ENCODE measurements around the gene COLEC11. TPM values are rescaled to one million over a fixed set of nuclear protein-coding genes. Genes with fewer than 3 reads are reported as not detected.
"Not testable (repeated sequence)": the region's sequence is repeated elsewhere in the genome, so short reads cannot be mapped to it uniquely, and the experiment has no call there.

COLEC11 gene
- total RNA-seq, 2 experiments from 2014 or later = 1.7 TPM; not detected in 1

DNA sequence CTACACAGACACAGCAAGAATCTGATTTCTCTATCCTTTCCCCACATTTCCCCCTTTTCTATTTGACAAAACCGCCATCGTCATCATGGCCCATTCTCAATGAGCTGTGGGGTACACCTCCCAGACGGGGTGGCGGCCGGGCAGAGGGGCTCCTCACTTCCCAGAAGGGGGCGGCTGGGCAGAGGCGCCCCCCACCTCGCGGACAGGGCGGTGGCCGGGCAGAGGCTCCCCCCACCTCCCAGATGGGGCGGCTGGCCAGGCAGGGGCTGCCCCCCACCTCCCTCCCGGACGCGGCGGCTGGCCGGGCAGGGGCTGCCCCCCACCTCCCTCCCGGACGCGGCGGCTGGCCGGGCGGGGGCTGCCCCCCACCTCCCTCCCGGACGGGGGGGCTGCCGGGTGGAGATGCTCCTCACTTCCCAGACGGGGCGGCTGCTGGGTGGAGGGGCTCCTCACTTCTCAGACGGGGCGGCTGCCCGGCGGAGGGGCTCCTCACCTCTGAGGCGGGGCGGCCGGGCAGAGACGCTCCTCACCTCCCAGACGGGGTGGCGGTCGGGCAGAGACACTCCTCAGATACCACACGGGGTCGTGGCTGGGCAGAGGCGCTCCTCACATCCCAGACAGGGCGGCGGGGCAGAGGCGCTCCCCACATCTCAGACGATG, 20.8 kb downstream of the COLEC11 start:
- POLR2A ChIA-PET; DNase-seq (ENCODE audit: low spot score); H3K79me2 ChIP-seq (ENCODE audit: insufficient read depth, low read depth, low read length); H3K9me2 ChIP-seq (ENCODE audit: insufficient read depth, low read length); H3K36me3 ChIP-seq (ENCODE audit: insufficient read depth, low read length); H4K20me1 ChIP-seq (ENCODE audit: insufficient read depth, low read length); H3K4me3 ChIP-seq (ENCODE audit: low read depth, low read length, poor library complexity, severe bottlenecking); H3K9me3 ChIP-seq (ENCODE audit: low read length); intact Hi-C loops (cut with micrococcal nuclease; ENCODE audit: unreplicated experiment); H3K27ac ChIP-seq (ENCODE audit: low read depth, low read length, poor library complexity, severe bottlenecking); BruUV-seq (replicated peaks); H2AFZ ChIP-seq (ENCODE audit: low read length); H3K4me2 ChIP-seq (ENCODE audit: low read length); CTCF ChIA-PET (ENCODE audit: unreplicated experiment): not testable (repeated sequence)
- peaks cover 10% of the 10 kb centered on the region for H3K4me1 ChIP-seq (ENCODE audit: insufficient read depth, low read length, poor library complexity, severe bottlenecking)

DNA sequence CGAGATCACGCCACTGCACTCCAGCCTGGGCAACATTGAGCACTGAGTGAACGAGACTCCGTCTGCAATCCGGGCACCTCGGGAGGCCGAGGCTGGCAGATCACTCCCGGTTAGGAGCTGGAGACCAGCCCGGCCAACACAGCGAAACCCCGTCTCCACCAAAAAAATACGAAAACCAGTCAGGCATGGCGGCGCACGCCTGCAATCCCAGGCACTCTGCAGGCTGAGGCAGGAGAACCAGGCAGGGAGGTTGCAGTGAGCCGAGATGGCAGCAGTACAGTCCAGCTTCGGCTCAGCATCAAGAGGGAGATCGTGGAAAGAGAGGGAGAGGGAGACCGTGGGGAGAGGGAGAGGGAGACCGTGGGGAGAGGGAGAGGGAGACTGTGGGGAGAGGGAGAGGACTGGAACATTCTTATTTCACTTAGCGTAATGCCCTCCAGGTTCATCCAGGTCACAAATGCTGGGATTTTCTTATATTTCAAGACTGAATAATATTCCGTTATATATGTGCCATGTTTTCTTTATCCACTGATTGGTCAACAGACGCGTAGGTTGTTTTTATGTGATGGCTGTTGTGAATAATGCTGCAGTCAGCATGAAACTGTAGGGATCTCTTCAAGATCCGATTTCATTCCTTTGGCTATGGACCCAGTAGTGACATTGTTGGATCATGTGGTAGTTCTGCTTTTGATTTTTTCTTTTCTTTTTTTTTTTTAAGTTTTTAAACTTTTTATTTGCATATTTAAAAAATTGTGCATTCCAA, 21.7 kb downstream of the COLEC11 start:
- H3K27ac ChIP-seq (ENCODE audit: low read depth, low read length, poor library complexity, severe bottlenecking); BruUV-seq (replicated peaks); H3K79me2 ChIP-seq (ENCODE audit: insufficient read depth, low read depth, low read length); H3K9me3 ChIP-seq (ENCODE audit: low read length); H3K4me2 ChIP-seq (ENCODE audit: low read length); H3K4me3 ChIP-seq (ENCODE audit: low read depth, low read length, poor library complexity, severe bottlenecking); POLR2A ChIA-PET; H3K36me3 ChIP-seq (ENCODE audit: insufficient read depth, low read length); H2AFZ ChIP-seq (ENCODE audit: low read length); CTCF ChIA-PET (ENCODE audit: unreplicated experiment); DNase-seq (ENCODE audit: low spot score); intact Hi-C loops (cut with micrococcal nuclease; ENCODE audit: unreplicated experiment); H4K20me1 ChIP-seq (ENCODE audit: insufficient read depth, low read length); H3K4me1 ChIP-seq (ENCODE audit: insufficient read depth, low read length, poor library complexity, severe bottlenecking); H3K9me2 ChIP-seq (ENCODE audit: insufficient read depth, low read length): not testable (repeated sequence)

GRCh38 chr2:3617198-3617890, 22.4 kb downstream of the COLEC11 start:
- H3K4me3 ChIP-seq (ENCODE audit: low read depth, low read length, poor library complexity, severe bottlenecking) = no peak overlapping the region
- no TSS peak for BruUV-seq (replicated peaks)
- H3K9me3 ChIP-seq (ENCODE audit: low read length) = no peaks in the 10 kb centered on the region
- intact Hi-C loops (cut with micrococcal nuclease; ENCODE audit: unreplicated experiment) = no loop called here
- TF ChIP-seq EZH2phosphoT487 (IDR thresholded peaks at IDR 0.05; ENCODE audit: borderline replicate concordance, low read depth, low read length) (no peak), CTCF (conservative IDR thresholded peaks at IDR 0.05; ENCODE audit: low read length) (no peak)
- no peak overlapping the region for H3K27ac ChIP-seq (ENCODE audit: low read depth, low read length, poor library complexity, severe bottlenecking)
- POLR2A ChIA-PET = interaction anchor here (0.7 kb wide), 1 partner anchor 35 kb away, joined by 3 read pairs; no protein-coding TSS in a partner anchor
- H4K20me1 ChIP-seq (ENCODE audit: insufficient read depth, low read length) = no peaks in the 10 kb centered on the region
- no peaks in the 10 kb centered on the region for H3K36me3 ChIP-seq (ENCODE audit: insufficient read depth, low read length)
- no peak for DNase-seq (ENCODE audit: low spot score)
- no peaks in the 10 kb centered on the region for H3K4me1 ChIP-seq (ENCODE audit: insufficient read depth, low read length, poor library complexity, severe bottlenecking)
- H3K9me2 ChIP-seq (ENCODE audit: insufficient read depth, low read length) = no peaks in the 10 kb centered on the region
- no peak overlapping the region for H3K4me2 ChIP-seq (ENCODE audit: low read length)
- CTCF ChIA-PET (ENCODE audit: unreplicated experiment) = no interaction called here
- H2AFZ ChIP-seq (ENCODE audit: low read length) = no peak overlapping the region
- H3K79me2 ChIP-seq (ENCODE audit: insufficient read depth, low read depth, low read length) = no peaks in the 10 kb centered on the region

Data from OCI-LY7 (cell line).